ENCODE measurements around the gene AGBL3.
"Not testable (repeated sequence)": the region's sequence is repeated elsewhere in the genome, so short reads cannot be mapped to it uniquely, and the experiment has no call there.

The AGBL3 gene

GRCh38 chr7:134997214-134997885, 11.0 kb downstream of the AGBL3 start:
- DNase-seq (ENCODE audit: extremely low read depth, low read depth): no peak
- no peak for TF ChIP-seq CTCF (IDR thresholded peaks at IDR 0.05; ENCODE audit: low read depth, low read length, missing control alignments)
- H3K4me3 ChIP-seq (replicated peaks; ENCODE audit: low read depth, low read length): no peak overlapping the region

- no peak overlapping the region for H3K4me3 ChIP-seq (replicated peaks; ENCODE audit: low read depth, low read length)
- TF ChIP-seq CTCF (IDR thresholded peaks at IDR 0.05; ENCODE audit: low read depth, low read length, missing control alignments): no peak
- no peak for DNase-seq (ENCODE audit: extremely low read depth, low read depth)
These were observed 12.8 kb downstream of the AGBL3 start for GRCh38 chr7:134999136-134999535.

GRCh38 chr7:135001390-135002165, 15.3 kb downstream of the AGBL3 start:
- DNase-seq (ENCODE audit: extremely low read depth, low read depth): no peak
- TF ChIP-seq CTCF (IDR thresholded peaks at IDR 0.05; ENCODE audit: low read depth, low read length, missing control alignments): no peak
- no peak overlapping the region for H3K4me3 ChIP-seq (replicated peaks; ENCODE audit: low read depth, low read length)

- no peak for DNase-seq (ENCODE audit: extremely low read depth, low read depth)
- TF ChIP-seq CTCF (IDR thresholded peaks at IDR 0.05; ENCODE audit: low read depth, low read length, missing control alignments): no peak
- H3K4me3 ChIP-seq (replicated peaks; ENCODE audit: low read depth, low read length): no peak overlapping the region
These were observed 25.9 kb downstream of the AGBL3 start for GRCh38 chr7:135012229-135012628.

GRCh38 chr7:135023622-135024021, 37.3 kb downstream of the AGBL3 start:
- TF ChIP-seq CTCF (IDR thresholded peaks at IDR 0.05; ENCODE audit: low read depth, low read length, missing control alignments): no peak
- DNase-seq (ENCODE audit: extremely low read depth, low read depth): no peak
- no peak overlapping the region for H3K4me3 ChIP-seq (replicated peaks; ENCODE audit: low read depth, low read length)

GRCh38 chr7:135035252-135035651, 48.9 kb downstream of the AGBL3 start:
- no peak for DNase-seq (ENCODE audit: extremely low read depth, low read depth)
- TF ChIP-seq CTCF (IDR thresholded peaks at IDR 0.05; ENCODE audit: low read depth, low read length, missing control alignments): no peak
- no peak overlapping the region for H3K4me3 ChIP-seq (replicated peaks; ENCODE audit: low read depth, low read length)

GRCh38 chr7:135067017-135067416, 80.7 kb downstream of the AGBL3 start:
- H3K4me3 ChIP-seq (replicated peaks; ENCODE audit: low read depth, low read length); DNase-seq (ENCODE audit: extremely low read depth, low read depth): not testable (repeated sequence)

Measured in HFF-Myc (cell line).